ENCODE data around the gene PLEKHA5. TPM values are rescaled to one million over a fixed set of nuclear protein-coding genes. Genes with fewer than 3 reads are reported as not detected.

Gene PLEKHA5
- total RNA-seq = 52.9 TPM
- polyA plus RNA-seq (ENCODE audit: insufficient read depth, low read depth, low replicate concordance) = 26.6 TPM
- long read RNA-seq, donor 1, partial matches to known transcripts = 8 of 8 reads
- long read RNA-seq, donor 1, other reads (novel, unspliced or antisense) = 0 of 8 reads
- long read RNA-seq, donor 2, partial matches to known transcripts = 30 of 30 reads
- long read RNA-seq, donor 2, other reads (novel, unspliced or antisense) = 0 of 30 reads
- long read RNA-seq, donor 3, full-length matches to known transcripts = 2 of 14 reads
- long read RNA-seq, donor 3, partial matches to known transcripts = 12 of 14 reads
- long read RNA-seq, donor 3, other reads (novel, unspliced or antisense) = 0 of 14 reads
- long read RNA-seq, donor 4, full-length matches to known transcripts = 1 of 7 reads
- long read RNA-seq, donor 4, partial matches to known transcripts = 6 of 7 reads
- long read RNA-seq, donor 4, other reads (novel, unspliced or antisense) = 0 of 7 reads
- long read RNA-seq, donor 5 = 0 reads
- long read RNA-seq, donor 6, full-length matches to known transcripts = 1 of 10 reads
- long read RNA-seq, donor 6, partial matches to known transcripts = 9 of 10 reads
- long read RNA-seq, donor 6, other reads (novel, unspliced or antisense) = 0 of 10 reads
- long read RNA-seq, donor 7, full-length matches to known transcripts = 12 of 33 reads
- long read RNA-seq, donor 7, partial matches to known transcripts = 16 of 33 reads
- long read RNA-seq, donor 7, other reads (novel, unspliced or antisense) = 5 of 33 reads
- long read RNA-seq, donor 8, partial matches to known transcripts = 14 of 15 reads
- long read RNA-seq, donor 8, other reads (novel, unspliced or antisense) = 0 of 15 reads
- long read RNA-seq, donor 9, partial matches to known transcripts = 5 of 5 reads
- long read RNA-seq, donor 9, other reads (novel, unspliced or antisense) = 0 of 5 reads
- long read RNA-seq, donor 10, full-length matches to known transcripts = 4 of 11 reads
- long read RNA-seq, donor 10, partial matches to known transcripts = 7 of 11 reads
- long read RNA-seq, donor 10, other reads (novel, unspliced or antisense) = 0 of 11 reads

- Histone ChIP-seq H3K4me1 (ENCODE audit: control insufficient read depth in 2 of 3, insufficient read depth in 2 of 3, low read depth in 1 of 3, low read length in 3 of 3) (no peaks in the 10 kb centered on the region), H3K9ac (ENCODE audit: low read length in 3 of 3) (peak within 1 kb of the TSS; percentile 76 to 93 (median 92)), H3K4me3 (ENCODE audit: low read length in 3 of 3) (peak within 1 kb of the TSS; percentile 89 to 96 (median 90)), H3K36me3 (ENCODE audit: control insufficient read depth in 2 of 3, insufficient read depth in 3 of 3, low read length in 3 of 3) (no peaks in the 10 kb centered on the region), H3K27ac (ENCODE audit: low read depth in 2 of 2, low read length in 2 of 2) (peak within 1 kb of the TSS; percentile 86 to 89), H3K9me3 (ENCODE audit: control insufficient read depth in 2 of 3, insufficient read depth in 1 of 3, low read length in 3 of 3) (peaks cover 0 to 18% (median 2%) of the 10 kb centered on the region in 3 donors), H3K27me3 (ENCODE audit: control insufficient read depth, insufficient read depth, low read length) (no peaks in the 10 kb centered on the region)
- no peak for TF ChIP-seq CTCF (IDR thresholded peaks at IDR 0.05; ENCODE audit: borderline replicate concordance, extremely low read depth, insufficient read depth)
- intact Hi-C loops (cut with DNase I) = no loop called here
- DNase-seq (peak; percentile 81 to 91 (median 90)), FAIRE-seq (no peak)
Measured at GRCh38 chr12:19129486-19130223, at the start of gene PLEKHA5. TSS of gene PLEKHA5 (plus strand) at chr12:19129733. CDS start at chr12:19129800, 67 bp downstream.

- Histone ChIP-seq H3K4me1 (ENCODE audit: control insufficient read depth in 2 of 3, insufficient read depth in 2 of 3, low read depth in 1 of 3, low read length in 3 of 3) (no peaks in the 10 kb centered on the region), H3K9me3 (ENCODE audit: control insufficient read depth in 2 of 3, insufficient read depth in 1 of 3, low read length in 3 of 3) (no peaks in the 10 kb centered on the region), H3K4me3 (ENCODE audit: low read length in 3 of 3) (no peak overlapping the region), H3K9ac (ENCODE audit: low read length in 3 of 3) (no peak overlapping the region), H3K27ac (ENCODE audit: low read depth in 2 of 2, low read length in 2 of 2) (no peak overlapping the region), H3K27me3 (ENCODE audit: control insufficient read depth, insufficient read depth, low read length) (no peaks in the 10 kb centered on the region), H3K36me3 (ENCODE audit: control insufficient read depth in 2 of 3, insufficient read depth in 3 of 3, low read length in 3 of 3) (no peaks in the 10 kb centered on the region)
- intact Hi-C loops (cut with DNase I) = no loop called here
- TF ChIP-seq CTCF (IDR thresholded peaks at IDR 0.05; ENCODE audit: borderline replicate concordance, extremely low read depth, insufficient read depth) = no peak
- FAIRE-seq (no peak), DNase-seq (no peak)
Measured at GRCh38 chr12:19080918-19081317, 48.6 kb upstream of the PLEKHA5 start.

- no peak for DNase-seq
- no peaks in the 10 kb centered on the region for H3K27me3 ChIP-seq (ENCODE audit: control insufficient read depth, insufficient read depth, low read length)
- H3K27ac ChIP-seq (ENCODE audit: low read depth in 2 of 2, low read length in 2 of 2) = no peak overlapping the region
- no peaks in the 10 kb centered on the region for H3K4me1 ChIP-seq (ENCODE audit: control insufficient read depth in 2 of 3, insufficient read depth in 2 of 3, low read depth in 1 of 3, low read length in 3 of 3)
- no peak overlapping the region for H3K9ac ChIP-seq (ENCODE audit: low read length in 3 of 3)
- intact Hi-C loops (cut with DNase I) = no loop called here
- H3K4me3 ChIP-seq (ENCODE audit: low read length in 3 of 3) = no peak overlapping the region
- H3K36me3 ChIP-seq (ENCODE audit: control insufficient read depth in 2 of 3, insufficient read depth in 3 of 3, low read length in 3 of 3) = no peaks in the 10 kb centered on the region
- H3K9me3 ChIP-seq (ENCODE audit: control insufficient read depth in 2 of 3, insufficient read depth in 1 of 3, low read length in 3 of 3) = no peaks in the 10 kb centered on the region
- no peak for TF ChIP-seq CTCF (IDR thresholded peaks at IDR 0.05; ENCODE audit: borderline replicate concordance, extremely low read depth, insufficient read depth)
- FAIRE-seq = no peak
Measured at GRCh38 chr12:19082365-19082911, 47.1 kb upstream of the PLEKHA5 start.

Data from kidney (tissue), 22 donors.